MCF 10A (cell line): ENCODE results near the gene IGHMBP2. TPM values are rescaled to one million over a fixed set of nuclear protein-coding genes. Genes with fewer than 3 reads are reported as not detected.

ENCODE experiments used
- BruUV-seq: library from RNA; stranded (reverse); fragments of 400-500 nt; replicated peaks from 2 replicates; lab custom pipeline; 2021; lab: Mats Ljungman, UMichigan
- CTCF ChIA-PET: fragments of 300-600 bp; sonication (Branson Sonifier 250); formaldehyde crosslinking; extraction: SDS; loops from one replicate; lab custom pipeline; 2021; ENCODE audit warnings: antibody characterized with exemption, inconsistent platforms; lab: Yijun Ruan, JAX
- POLR2A ChIA-PET: fragments of 300-600, 350-650 bp; sonication (Branson Sonifier 250); formaldehyde crosslinking; extraction: SDS; loops from one replicate; lab custom pipeline; 2020; ENCODE audit warnings: antibody characterized with exemption, inconsistent platforms; lab: Yijun Ruan, JAX
- DNase-seq: peaks from one replicate; pipeline ENCODE4 v3.0.0-alpha.2; 2018; ENCODE audit not compliant: unreplicated experiment
- H3K27ac Mint-ChIP-seq: one replicate; pipeline ENCODE4 v1.8.0; 2022; ENCODE audit warnings: mild to moderate bottlenecking, low read depth, mixed read lengths; ENCODE audit not compliant: unreplicated experiment
- H3K27me3 Mint-ChIP-seq: one replicate; pipeline ENCODE4 v1.8.0; 2022; ENCODE audit warnings: mixed read lengths; ENCODE audit not compliant: insufficient read depth, unreplicated experiment
- H3K36me3 Mint-ChIP-seq: one replicate; pipeline ENCODE4 v1.8.0; 2022; ENCODE audit warnings: mild to moderate bottlenecking, moderate library complexity, mixed read lengths; ENCODE audit not compliant: insufficient read depth, unreplicated experiment
- H3K4me1 Mint-ChIP-seq: one replicate; pipeline ENCODE4 v1.8.0; 2022; ENCODE audit warnings: mixed read lengths; ENCODE audit not compliant: insufficient read depth, unreplicated experiment
- H3K4me3 Mint-ChIP-seq: one replicate; pipeline ENCODE4 v1.8.0; 2022; ENCODE audit warnings: mild to moderate bottlenecking, moderate library complexity, mixed read lengths; ENCODE audit not compliant: unreplicated experiment
- H3K9me3 Mint-ChIP-seq: one replicate; pipeline ENCODE4 v1.8.0; 2022; ENCODE audit warnings: mixed read lengths; ENCODE audit not compliant: unreplicated experiment
- intact Hi-C: fragments of 100-400 bp; cut with micrococcal nuclease; formaldehyde crosslinking; loops from 2 replicates; pipeline ENCODE4 v1.14.1; 2022
- total RNA-seq: library from RNA; stranded (reverse); gene quantifications from 2 replicates; pipeline ENCODE4 v1.2.3, GENCODE V29; 2022
- TF ChIP-seq, protein P1 (sequence below): fragments of 200-600 bp; IDR thresholded peaks from one replicate; pipeline ENCODE4 v1.8.0; 2022; ENCODE audit warnings: antibody characterized with exemption, mild to moderate bottlenecking; ENCODE audit not compliant: unreplicated experiment

IGHMBP2 gene
- total RNA-seq, 1 experiment from 2014 or later: 19.8 TPM

- no TSS peak for BruUV-seq
- Mint-ChIP-seq H3K27me3 (no peaks in the 10 kb centered on the region), H3K27ac (no peak overlapping the region), H3K9me3 (no peaks in the 10 kb centered on the region), H3K4me3 (no peak overlapping the region), H3K4me1 (peaks cover 10% of the 10 kb centered on the region), H3K36me3 (peaks cover 84% of the 10 kb centered on the region)
- no peak for DNase-seq
- TF ChIP-seq, protein P1, sequence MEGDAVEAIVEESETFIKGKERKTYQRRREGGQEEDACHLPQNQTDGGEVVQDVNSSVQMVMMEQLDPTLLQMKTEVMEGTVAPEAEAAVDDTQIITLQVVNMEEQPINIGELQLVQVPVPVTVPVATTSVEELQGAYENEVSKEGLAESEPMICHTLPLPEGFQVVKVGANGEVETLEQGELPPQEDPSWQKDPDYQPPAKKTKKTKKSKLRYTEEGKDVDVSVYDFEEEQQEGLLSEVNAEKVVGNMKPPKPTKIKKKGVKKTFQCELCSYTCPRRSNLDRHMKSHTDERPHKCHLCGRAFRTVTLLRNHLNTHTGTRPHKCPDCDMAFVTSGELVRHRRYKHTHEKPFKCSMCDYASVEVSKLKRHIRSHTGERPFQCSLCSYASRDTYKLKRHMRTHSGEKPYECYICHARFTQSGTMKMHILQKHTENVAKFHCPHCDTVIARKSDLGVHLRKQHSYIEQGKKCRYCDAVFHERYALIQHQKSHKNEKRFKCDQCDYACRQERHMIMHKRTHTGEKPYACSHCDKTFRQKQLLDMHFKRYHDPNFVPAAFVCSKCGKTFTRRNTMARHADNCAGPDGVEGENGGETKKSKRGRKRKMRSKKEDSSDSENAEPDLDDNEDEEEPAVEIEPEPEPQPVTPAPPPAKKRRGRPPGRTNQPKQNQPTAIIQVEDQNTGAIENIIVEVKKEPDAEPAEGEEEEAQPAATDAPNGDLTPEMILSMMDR: no peak
- intact Hi-C loops: no loop called here
- POLR2A ChIA-PET: no interaction called here
- CTCF ChIA-PET: no interaction called here
Observed at GRCh38 chr11:68897441-68897840, 6.2 kb upstream of the IGHMBP2 start.

- Mint-ChIP-seq H3K4me3 (no peak overlapping the region), H3K27ac (no peak overlapping the region), H3K4me1 (peaks cover 31% of the 10 kb centered on the region), H3K36me3 (peaks cover 52% of the 10 kb centered on the region), H3K9me3 (no peaks in the 10 kb centered on the region), H3K27me3 (no peaks in the 10 kb centered on the region)
- CTCF ChIA-PET: no interaction called here
- no peak for DNase-seq
- BruUV-seq: no TSS peak
- intact Hi-C loops: no loop called here
- POLR2A ChIA-PET: interaction anchor here (0.6 to 1.4 kb wide), 2 partner anchors 20 to 60 kb away, joined by 3 read pairs; partner anchors contain the start of gene CPT1A
- TF ChIP-seq, protein P1: no peak
Observed at GRCh38 chr11:68900835-68901381, 2.8 kb upstream of the IGHMBP2 start.

DNA sequence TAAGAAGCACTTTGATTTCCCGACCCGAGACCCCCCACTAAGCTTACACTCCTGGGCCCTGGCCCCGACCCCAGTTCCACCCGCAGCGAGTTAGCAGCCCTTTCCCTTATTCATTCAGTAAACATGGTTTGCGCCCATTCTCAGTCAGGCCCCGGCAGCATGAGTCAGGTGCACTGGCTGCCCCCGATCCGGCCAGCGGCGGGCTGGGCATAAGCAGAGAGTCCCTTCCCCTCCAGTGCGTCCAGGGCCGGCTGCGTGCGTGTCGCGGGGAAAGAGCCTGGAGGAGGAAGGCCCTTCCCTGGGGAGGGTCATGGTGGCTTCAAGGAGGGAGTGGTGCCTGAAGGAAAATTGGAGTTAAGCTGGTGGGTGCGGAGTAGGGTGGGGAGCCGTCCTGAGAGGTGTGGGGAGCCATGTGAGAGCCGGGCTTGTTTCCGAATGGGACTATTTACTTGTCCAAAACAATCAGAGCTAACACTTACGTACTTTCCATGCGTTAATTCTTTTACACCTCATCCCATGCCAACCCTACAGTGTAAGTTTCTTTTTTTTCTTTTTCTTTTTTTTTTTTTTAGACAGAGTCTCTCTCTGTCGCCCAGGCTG, 657 bp downstream of the IGHMBP2 start:
- BruUV-seq: no TSS peak
- CTCF ChIA-PET: interaction anchor here (0.6 kb wide), 1 partner anchor 102 kb away, joined by 3 read pairs; no protein-coding TSS in a partner anchor
- peaks cover 46% of the 10 kb centered on the region for H3K36me3 Mint-ChIP-seq
- intact Hi-C loops: no loop called here
- no peaks in the 10 kb centered on the region for H3K9me3 Mint-ChIP-seq
- H3K27ac Mint-ChIP-seq: peak overlapping the region; percentile 83
- peak overlapping the region; percentile 96 for H3K4me3 Mint-ChIP-seq
- H3K4me1 Mint-ChIP-seq: peaks cover 31% of the 10 kb centered on the region
- DNase-seq: peak; percentile 24
- H3K27me3 Mint-ChIP-seq: no peaks in the 10 kb centered on the region
- TF ChIP-seq, protein P1: no peak
- POLR2A ChIA-PET: interaction anchor here (0.5 to 2.6 kb wide), 14 partner anchors 9 to 770 kb away, joined by 3 to 11 read pairs (median 4); no protein-coding TSS in a partner anchor

DNA sequence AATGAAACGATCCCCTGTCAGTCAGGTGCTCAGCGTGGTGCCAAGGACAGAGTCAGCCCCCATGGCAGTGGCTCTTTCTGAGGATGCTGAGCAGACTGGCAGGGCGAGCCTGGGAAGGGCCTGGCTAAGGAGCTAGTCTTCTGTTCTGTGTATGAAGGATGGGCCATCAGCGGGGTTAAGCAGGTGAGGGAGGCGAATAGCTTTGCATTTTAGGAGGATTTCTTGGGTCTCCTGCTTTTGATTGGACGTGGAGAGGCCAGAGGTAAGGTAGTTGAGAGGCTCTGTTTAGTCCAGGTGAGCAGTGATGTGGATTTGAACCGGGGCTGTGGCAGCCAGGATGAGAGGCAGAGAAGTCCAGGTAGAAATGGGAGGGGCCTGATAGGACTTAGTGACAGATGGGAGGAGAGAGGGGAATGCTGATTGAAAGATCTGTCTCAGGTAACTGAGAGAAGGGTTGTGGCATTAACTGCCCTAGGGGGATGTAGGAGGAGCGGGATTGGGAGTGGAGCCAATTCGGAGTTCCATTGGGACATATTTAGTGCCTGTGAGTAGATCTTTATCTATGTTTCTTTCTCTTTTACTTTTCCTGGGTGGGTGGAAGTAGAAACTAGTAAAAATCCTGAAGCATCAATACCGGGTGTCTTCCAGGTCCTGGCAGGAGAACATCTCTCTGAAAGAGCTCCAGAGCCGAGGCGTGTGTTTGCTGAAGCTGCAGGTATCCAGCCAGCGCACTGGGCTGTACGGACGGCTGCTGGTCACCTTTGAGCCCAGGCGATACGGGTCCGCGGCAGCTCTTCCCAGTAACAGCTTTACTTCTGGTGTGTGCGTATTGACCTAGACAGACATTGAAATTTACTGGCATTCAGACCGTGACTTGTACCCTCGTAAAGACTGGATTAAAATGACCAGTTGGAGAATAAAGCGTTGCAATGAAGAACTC, 2.0 kb downstream of the IGHMBP2 start:
- ChIA-PET POLR2A (interaction anchor here (0.7 to 2.6 kb wide), 5 partner anchors 16 to 767 kb away, joined by 3 to 9 read pairs (median 3); partner anchors contain the start of gene TPCN2), CTCF (no interaction called here)
- Mint-ChIP-seq H3K4me3 (peak overlapping the region; percentile 96), H3K9me3 (no peaks in the 10 kb centered on the region), H3K27ac (no peak overlapping the region), H3K27me3 (no peaks in the 10 kb centered on the region), H3K4me1 (peaks cover 31% of the 10 kb centered on the region), H3K36me3 (peaks cover 44% of the 10 kb centered on the region)
- peak; percentile 11 for DNase-seq
- intact Hi-C loops: no loop called here
- TF ChIP-seq, protein P1: no peak
- BruUV-seq: no TSS peak
